ENCODE data around the gene MRPL34. TPM values are rescaled to one million over a fixed set of nuclear protein-coding genes. Genes with fewer than 3 reads are reported as not detected.

The MRPL34 gene
- total and polyA plus RNA-seq, 2 experiments from 2014 or later: 61.1 to 131 TPM

DNA sequence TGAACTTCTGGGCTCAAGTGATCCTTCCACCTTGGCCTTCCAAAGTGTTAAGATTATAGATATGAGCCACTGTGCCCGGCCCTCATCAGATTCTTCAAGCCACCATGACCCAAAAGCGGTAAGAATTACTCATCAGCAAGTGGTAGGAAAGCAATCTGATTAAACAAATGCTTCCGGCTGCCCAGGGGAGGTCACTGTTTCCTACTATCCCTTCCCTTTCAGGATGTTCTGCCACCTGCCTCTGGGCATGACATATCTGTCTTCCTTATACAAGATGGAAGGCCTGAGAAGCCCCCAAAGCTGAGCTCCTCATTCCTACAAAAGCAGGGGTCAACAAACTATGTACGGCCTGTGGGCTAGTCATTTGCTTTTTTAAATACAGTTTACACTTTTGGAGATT lies 9.4 kb upstream of the MRPL34 start:
- 86% methylated on average over 4 of the region's 4 CpGs for WGBS (ENCODE audit: low lambda C conversion rate, missing lambda C conversion rate)
- H3K79me2 ChIP-seq: peaks cover 3% of the 10 kb centered on the region
- no peaks in the 10 kb centered on the region for H3K9me3 ChIP-seq (ENCODE audit: low read depth)
- H3K4me2 ChIP-seq: no peak overlapping the region
- no peak overlapping the region for H3K4me3 ChIP-seq
- no peaks in the 10 kb centered on the region for H3K27me3 ChIP-seq
- H3K27ac ChIP-seq: no peak overlapping the region
- no peak for TF ChIP-seq EZH2phosphoT487 (IDR thresholded peaks at IDR 0.05; ENCODE audit: low read depth, severe bottlenecking, unreplicated experiment)
- no peak for TF ChIP-seq EZH2 (IDR thresholded peaks at IDR 0.05; ENCODE audit: borderline replicate concordance)
- TF ChIP-seq, protein P1, sequence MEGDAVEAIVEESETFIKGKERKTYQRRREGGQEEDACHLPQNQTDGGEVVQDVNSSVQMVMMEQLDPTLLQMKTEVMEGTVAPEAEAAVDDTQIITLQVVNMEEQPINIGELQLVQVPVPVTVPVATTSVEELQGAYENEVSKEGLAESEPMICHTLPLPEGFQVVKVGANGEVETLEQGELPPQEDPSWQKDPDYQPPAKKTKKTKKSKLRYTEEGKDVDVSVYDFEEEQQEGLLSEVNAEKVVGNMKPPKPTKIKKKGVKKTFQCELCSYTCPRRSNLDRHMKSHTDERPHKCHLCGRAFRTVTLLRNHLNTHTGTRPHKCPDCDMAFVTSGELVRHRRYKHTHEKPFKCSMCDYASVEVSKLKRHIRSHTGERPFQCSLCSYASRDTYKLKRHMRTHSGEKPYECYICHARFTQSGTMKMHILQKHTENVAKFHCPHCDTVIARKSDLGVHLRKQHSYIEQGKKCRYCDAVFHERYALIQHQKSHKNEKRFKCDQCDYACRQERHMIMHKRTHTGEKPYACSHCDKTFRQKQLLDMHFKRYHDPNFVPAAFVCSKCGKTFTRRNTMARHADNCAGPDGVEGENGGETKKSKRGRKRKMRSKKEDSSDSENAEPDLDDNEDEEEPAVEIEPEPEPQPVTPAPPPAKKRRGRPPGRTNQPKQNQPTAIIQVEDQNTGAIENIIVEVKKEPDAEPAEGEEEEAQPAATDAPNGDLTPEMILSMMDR (IDR thresholded peaks at IDR 0.05; ENCODE audit: poor library complexity): no peak
- DNase-seq (ENCODE audit: low spot score): no peak
- H4K20me1 ChIP-seq (ENCODE audit: insufficient read depth, poor library complexity, severe bottlenecking): no peaks in the 10 kb centered on the region
- no peaks in the 10 kb centered on the region for H3K4me1 ChIP-seq (ENCODE audit: insufficient read depth)
- H3K36me3 ChIP-seq (replicated peaks; ENCODE audit: insufficient read depth, low read depth): no peaks in the 10 kb centered on the region
- H2AFZ ChIP-seq: no peak overlapping the region
- no peaks in the 10 kb centered on the region for H3K9me2 ChIP-seq (replicated peaks; ENCODE audit: insufficient read depth)

DNA sequence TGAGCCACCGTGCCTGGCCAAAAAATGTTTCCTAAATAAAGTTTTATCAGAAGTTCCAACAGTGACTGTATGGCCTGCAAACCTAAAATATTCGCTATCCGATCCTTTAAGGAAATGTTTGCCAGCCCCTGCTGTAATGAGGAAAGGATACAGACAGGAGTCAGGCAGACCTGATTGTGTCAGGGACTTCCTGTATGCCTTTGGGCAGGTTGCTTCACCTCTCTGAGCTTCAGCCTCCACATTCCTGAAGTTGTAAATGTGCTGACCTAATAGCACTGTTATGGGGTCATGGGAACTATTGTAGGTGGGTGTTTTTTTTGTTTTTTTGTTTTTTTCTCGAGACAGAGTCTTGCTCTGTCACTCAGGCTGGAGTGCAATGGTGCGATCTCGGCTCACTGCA lies 8.7 kb upstream of the MRPL34 start:
- Histone ChIP-seq H3K9me3 (ENCODE audit: low read depth) (no peaks in the 10 kb centered on the region), H3K4me3 (no peak overlapping the region), H3K9me2 (replicated peaks; ENCODE audit: insufficient read depth) (no peaks in the 10 kb centered on the region), H3K79me2 (peaks cover 6% of the 10 kb centered on the region), H3K36me3 (replicated peaks; ENCODE audit: insufficient read depth, low read depth) (no peaks in the 10 kb centered on the region), H2AFZ (no peak overlapping the region), H3K27me3 (no peaks in the 10 kb centered on the region), H3K4me2 (no peak overlapping the region), H3K4me1 (ENCODE audit: insufficient read depth) (no peaks in the 10 kb centered on the region), H3K27ac (no peak overlapping the region), H4K20me1 (ENCODE audit: insufficient read depth, poor library complexity, severe bottlenecking) (no peaks in the 10 kb centered on the region)
- TF ChIP-seq, protein P1 (IDR thresholded peaks at IDR 0.05; ENCODE audit: poor library complexity): no peak
- TF ChIP-seq EZH2phosphoT487 (IDR thresholded peaks at IDR 0.05; ENCODE audit: low read depth, severe bottlenecking, unreplicated experiment): no peak
- TF ChIP-seq EZH2 (IDR thresholded peaks at IDR 0.05; ENCODE audit: borderline replicate concordance): no peak
- 94% methylated on average over 6 of the region's 6 CpGs for WGBS (ENCODE audit: low lambda C conversion rate, missing lambda C conversion rate)
- DNase-seq (ENCODE audit: low spot score): no peak

DNA sequence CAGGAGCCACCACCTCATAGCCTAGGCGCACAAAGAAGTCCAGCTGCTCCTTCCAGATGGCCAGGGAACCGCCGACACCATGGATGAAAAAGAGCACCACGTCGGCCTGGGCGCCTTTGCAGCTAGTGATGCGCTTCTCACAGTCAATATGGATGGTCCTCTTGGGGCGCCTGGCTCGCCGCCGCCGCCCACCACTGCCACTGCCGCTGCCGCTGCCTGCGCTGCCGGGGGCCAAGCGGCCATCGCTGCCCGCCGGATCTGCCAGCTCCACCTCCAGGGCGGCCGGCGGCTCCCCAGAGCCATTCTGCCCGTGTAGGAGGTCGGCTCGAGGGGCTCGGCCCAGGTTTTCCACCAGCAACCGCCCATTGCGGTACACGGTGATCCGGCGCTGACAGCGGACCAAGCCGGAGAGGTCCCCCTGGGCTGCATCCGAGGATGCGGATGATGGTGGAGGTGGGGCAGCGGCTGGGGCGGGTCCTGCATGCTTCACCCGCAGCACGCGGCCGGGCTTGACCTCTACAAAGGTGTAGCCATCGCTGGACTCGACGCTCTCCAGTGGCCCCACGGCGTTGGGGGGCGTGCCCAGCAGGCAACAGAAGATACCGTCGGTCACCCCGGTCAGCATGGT lies 4.6 kb upstream of the MRPL34 start:
- no peak overlapping the region for H3K27ac ChIP-seq
- H3K27me3 ChIP-seq: no peaks in the 10 kb centered on the region
- H3K4me2 ChIP-seq: no peak overlapping the region
- WGBS (ENCODE audit: low lambda C conversion rate, missing lambda C conversion rate): 96% methylated on average over 51 of the region's 51 CpGs
- H3K36me3 ChIP-seq (replicated peaks; ENCODE audit: insufficient read depth, low read depth): no peaks in the 10 kb centered on the region
- no peaks in the 10 kb centered on the region for H3K9me2 ChIP-seq (replicated peaks; ENCODE audit: insufficient read depth)
- H4K20me1 ChIP-seq (ENCODE audit: insufficient read depth, poor library complexity, severe bottlenecking): no peaks in the 10 kb centered on the region
- peaks cover 11% of the 10 kb centered on the region for H3K4me1 ChIP-seq (ENCODE audit: insufficient read depth)
- no peak for DNase-seq (ENCODE audit: low spot score)
- no peaks in the 10 kb centered on the region for H3K9me3 ChIP-seq (ENCODE audit: low read depth)
- no peak for TF ChIP-seq EZH2 (IDR thresholded peaks at IDR 0.05; ENCODE audit: borderline replicate concordance)
- TF ChIP-seq, protein P1 (IDR thresholded peaks at IDR 0.05; ENCODE audit: poor library complexity): no peak
- no peak for TF ChIP-seq EZH2phosphoT487 (IDR thresholded peaks at IDR 0.05; ENCODE audit: low read depth, severe bottlenecking, unreplicated experiment)
- H2AFZ ChIP-seq: no peak overlapping the region
- peaks cover 17% of the 10 kb centered on the region for H3K79me2 ChIP-seq
- H3K4me3 ChIP-seq: no peak overlapping the region
